ENCODE results near the gene FSTL5. TPM values are rescaled to one million over a fixed set of nuclear protein-coding genes. Genes with fewer than 3 reads are reported as not detected.

The FSTL5 gene
- total RNA-seq, 1 experiment from 2014 or later, result not detected

DNA sequence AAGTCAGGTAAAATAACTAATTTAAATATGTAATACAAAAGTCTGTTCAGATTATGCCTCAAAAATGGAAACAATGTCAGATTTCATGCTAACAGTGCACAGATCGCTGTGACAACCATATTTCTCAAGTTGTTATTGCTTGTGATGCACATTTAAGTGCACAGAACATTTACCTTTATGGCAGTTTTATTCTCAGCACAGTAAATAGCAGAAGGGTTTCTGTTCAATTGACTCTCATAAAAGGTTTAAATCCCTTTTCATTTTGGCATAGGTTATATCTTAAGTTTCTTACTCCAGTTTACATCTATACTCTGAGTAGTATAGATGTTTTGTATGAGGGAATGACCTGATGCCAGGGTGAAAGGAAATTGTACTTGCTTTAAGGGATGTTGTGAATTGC is 247.8 kb downstream of the FSTL5 start:
- DNase-seq (ENCODE audit: unreplicated experiment), result no peak
- Mint-ChIP-seq H3K9me3 (ENCODE audit: unreplicated experiment) (no peaks in the 10 kb centered on the region), H3K4me3 (ENCODE audit: unreplicated experiment) (no peak overlapping the region), H3K4me1 (ENCODE audit: insufficient read depth, unreplicated experiment) (no peaks in the 10 kb centered on the region), H3K36me3 (ENCODE audit: insufficient read depth, unreplicated experiment) (no peaks in the 10 kb centered on the region), H3K27me3 (ENCODE audit: insufficient read depth, unreplicated experiment) (no peaks in the 10 kb centered on the region), H3K27ac (ENCODE audit: low read depth, unreplicated experiment) (no peak overlapping the region)
- no TSS peak for BruUV-seq (replicated peaks)
- TF ChIP-seq, protein P1, sequence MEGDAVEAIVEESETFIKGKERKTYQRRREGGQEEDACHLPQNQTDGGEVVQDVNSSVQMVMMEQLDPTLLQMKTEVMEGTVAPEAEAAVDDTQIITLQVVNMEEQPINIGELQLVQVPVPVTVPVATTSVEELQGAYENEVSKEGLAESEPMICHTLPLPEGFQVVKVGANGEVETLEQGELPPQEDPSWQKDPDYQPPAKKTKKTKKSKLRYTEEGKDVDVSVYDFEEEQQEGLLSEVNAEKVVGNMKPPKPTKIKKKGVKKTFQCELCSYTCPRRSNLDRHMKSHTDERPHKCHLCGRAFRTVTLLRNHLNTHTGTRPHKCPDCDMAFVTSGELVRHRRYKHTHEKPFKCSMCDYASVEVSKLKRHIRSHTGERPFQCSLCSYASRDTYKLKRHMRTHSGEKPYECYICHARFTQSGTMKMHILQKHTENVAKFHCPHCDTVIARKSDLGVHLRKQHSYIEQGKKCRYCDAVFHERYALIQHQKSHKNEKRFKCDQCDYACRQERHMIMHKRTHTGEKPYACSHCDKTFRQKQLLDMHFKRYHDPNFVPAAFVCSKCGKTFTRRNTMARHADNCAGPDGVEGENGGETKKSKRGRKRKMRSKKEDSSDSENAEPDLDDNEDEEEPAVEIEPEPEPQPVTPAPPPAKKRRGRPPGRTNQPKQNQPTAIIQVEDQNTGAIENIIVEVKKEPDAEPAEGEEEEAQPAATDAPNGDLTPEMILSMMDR (IDR thresholded peaks at IDR 0.05; ENCODE audit: unreplicated experiment), result no peak
- POLR2A ChIA-PET, result interaction anchor here (0.8 kb wide), 1 partner anchor 16 kb away, joined by 3 read pairs; no protein-coding TSS in a partner anchor
- intact Hi-C loops (cut with micrococcal nuclease), result no loop called here
- CTCF ChIA-PET, result no interaction called here

GRCh38 chr4:161907590-161907955 is 256.2 kb downstream of the FSTL5 start:
- no peak for DNase-seq (ENCODE audit: unreplicated experiment)
- no peaks in the 10 kb centered on the region for H3K27me3 Mint-ChIP-seq (ENCODE audit: insufficient read depth, unreplicated experiment)
- TF ChIP-seq, protein P1 (IDR thresholded peaks at IDR 0.05; ENCODE audit: unreplicated experiment), result no peak
- ChIA-PET POLR2A (no interaction called here), CTCF (interaction anchor here (0.6 kb wide), 1 partner anchor 784 kb away, joined by 3 read pairs; no protein-coding TSS in a partner anchor)
- H3K4me3 Mint-ChIP-seq (ENCODE audit: unreplicated experiment), result no peak overlapping the region
- no peak overlapping the region for H3K27ac Mint-ChIP-seq (ENCODE audit: low read depth, unreplicated experiment)
- H3K9me3 Mint-ChIP-seq (ENCODE audit: unreplicated experiment), result no peaks in the 10 kb centered on the region
- H3K36me3 Mint-ChIP-seq (ENCODE audit: insufficient read depth, unreplicated experiment), result no peaks in the 10 kb centered on the region
- intact Hi-C loops (cut with micrococcal nuclease), result no loop called here
- no peaks in the 10 kb centered on the region for H3K4me1 Mint-ChIP-seq (ENCODE audit: insufficient read depth, unreplicated experiment)
- BruUV-seq (replicated peaks), result no TSS peak

DNA sequence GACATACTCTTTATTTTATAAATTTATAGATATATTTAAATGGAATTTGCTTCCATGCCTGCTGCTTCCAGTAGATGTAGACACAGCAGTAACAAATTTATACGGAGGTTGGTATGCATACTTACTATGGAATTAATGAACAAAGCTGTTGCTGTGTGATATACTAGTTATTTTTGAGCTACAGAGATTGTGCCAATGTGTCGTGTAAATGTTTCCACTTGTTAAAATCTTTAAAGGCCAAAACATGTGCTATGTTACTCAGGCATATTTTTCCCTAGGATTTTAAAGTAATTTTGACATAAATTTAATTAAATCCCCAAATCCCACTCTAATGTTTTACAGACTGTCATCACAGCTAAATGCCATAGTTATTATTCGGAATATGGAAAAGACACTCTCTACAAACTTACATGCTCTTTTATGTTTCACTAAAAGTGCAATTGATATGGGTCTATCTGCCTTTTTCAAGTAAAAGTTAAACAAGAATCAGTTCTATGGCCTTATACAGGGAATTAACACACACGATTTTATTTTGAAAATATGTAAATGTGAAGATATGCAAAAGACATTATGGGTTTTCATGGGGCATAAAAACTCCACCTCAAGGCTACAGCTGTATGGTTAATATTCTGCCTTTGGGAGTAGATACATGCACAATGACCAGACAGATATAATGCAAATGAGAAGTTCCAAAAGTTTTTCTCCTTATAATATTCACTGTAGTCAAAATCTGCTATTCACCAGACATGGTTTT is 256.8 kb downstream of the FSTL5 start:
- CTCF ChIA-PET, result interaction anchor here (0.6 kb wide), 1 partner anchor 784 kb away, joined by 3 read pairs; no protein-coding TSS in a partner anchor
- Mint-ChIP-seq H3K27me3 (ENCODE audit: insufficient read depth, unreplicated experiment) (no peaks in the 10 kb centered on the region), H3K27ac (ENCODE audit: low read depth, unreplicated experiment) (no peak overlapping the region), H3K4me1 (ENCODE audit: insufficient read depth, unreplicated experiment) (no peaks in the 10 kb centered on the region), H3K36me3 (ENCODE audit: insufficient read depth, unreplicated experiment) (no peaks in the 10 kb centered on the region), H3K4me3 (ENCODE audit: unreplicated experiment) (no peak overlapping the region), H3K9me3 (ENCODE audit: unreplicated experiment) (no peaks in the 10 kb centered on the region)
- intact Hi-C loops (cut with micrococcal nuclease), result no loop called here
- TF ChIP-seq, protein P1 (IDR thresholded peaks at IDR 0.05; ENCODE audit: unreplicated experiment), result no peak
- no peak for DNase-seq (ENCODE audit: unreplicated experiment)
- BruUV-seq (replicated peaks), result no TSS peak
- POLR2A ChIA-PET, result no interaction called here

DNA sequence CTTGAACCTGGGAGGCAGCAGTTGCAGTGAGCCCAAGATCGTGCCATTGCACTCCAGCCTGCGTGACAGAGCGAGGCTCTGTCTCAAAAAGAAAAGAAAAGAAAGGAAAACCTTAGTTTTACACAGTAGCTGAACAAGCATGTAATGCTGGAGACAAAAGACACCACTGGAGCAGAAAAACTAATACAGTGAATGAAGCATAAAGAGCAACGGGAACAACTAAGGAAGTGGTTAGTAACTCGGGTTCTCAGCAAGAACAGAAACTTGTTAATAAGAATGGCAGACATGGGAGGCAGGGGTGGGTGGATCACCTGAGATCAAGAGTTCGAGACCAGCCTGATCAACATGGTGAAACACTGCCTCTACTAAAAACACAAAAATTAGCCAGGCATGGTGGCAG is 263.7 kb downstream of the FSTL5 start:
- Mint-ChIP-seq H3K27ac (ENCODE audit: low read depth, unreplicated experiment) (no peak overlapping the region), H3K4me3 (ENCODE audit: unreplicated experiment) (no peak overlapping the region), H3K9me3 (ENCODE audit: unreplicated experiment) (no peaks in the 10 kb centered on the region), H3K36me3 (ENCODE audit: insufficient read depth, unreplicated experiment) (no peaks in the 10 kb centered on the region), H3K27me3 (ENCODE audit: insufficient read depth, unreplicated experiment) (no peaks in the 10 kb centered on the region), H3K4me1 (ENCODE audit: insufficient read depth, unreplicated experiment) (no peaks in the 10 kb centered on the region)
- BruUV-seq (replicated peaks), result no TSS peak
- POLR2A ChIA-PET, result no interaction called here
- TF ChIP-seq, protein P1 (IDR thresholded peaks at IDR 0.05; ENCODE audit: unreplicated experiment), result no peak
- intact Hi-C loops (cut with micrococcal nuclease), result no loop called here
- DNase-seq (ENCODE audit: unreplicated experiment), result no peak
- CTCF ChIA-PET, result no interaction called here
